NCI-H226 (cell line): ENCODE results near the gene LYG2.
"Not testable (repeated sequence)": the region's sequence is repeated elsewhere in the genome, so short reads cannot be mapped to it uniquely, and the experiment has no call there.

Experiments used
- DNase-seq: peaks from one replicate; pipeline ENCODE4 v3.0.0-alpha.2; 2015

The LYG2 gene

GRCh38 chr2:99255491-99256318, at the start of gene LYG2:
TSS of gene LYG2 (minus strand) at chr2:99255666. CDS start at chr2:99254260, 1,406 bp downstream.
- no peak for DNase-seq

GRCh38 chr2:99301097-99301496, 45.6 kb upstream of the LYG2 start, which contains the start of gene LYG1:
TSS of gene LYG1 (minus strand) at chr2:99301197. CDS start at chr2:99295670, 5,527 bp downstream.
- DNase-seq: not testable (repeated sequence)

DNA sequence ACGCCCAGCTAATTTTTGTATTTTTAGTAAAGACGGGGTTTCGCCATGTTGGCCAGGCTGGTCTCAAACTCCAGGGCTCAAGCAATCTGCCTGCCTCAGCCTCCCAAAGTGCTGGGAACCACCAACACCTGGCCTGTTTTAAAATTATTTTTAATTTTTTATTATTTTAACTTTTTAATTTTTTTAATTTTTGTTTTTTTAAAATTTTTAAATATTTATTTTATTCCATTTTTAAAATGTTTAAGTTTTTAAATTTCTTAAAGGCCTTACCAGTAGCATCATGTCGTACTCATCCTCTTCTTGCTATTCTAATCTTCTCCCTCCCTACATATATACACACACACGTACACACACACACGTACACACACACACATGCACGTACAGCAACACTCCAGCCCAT, 44.1 kb upstream of the LYG2 start:
- DNase-seq: no peak

GRCh38 chr2:99297994-99298393, 42.5 kb upstream of the LYG2 start:
- DNase-seq: no peak

DNA sequence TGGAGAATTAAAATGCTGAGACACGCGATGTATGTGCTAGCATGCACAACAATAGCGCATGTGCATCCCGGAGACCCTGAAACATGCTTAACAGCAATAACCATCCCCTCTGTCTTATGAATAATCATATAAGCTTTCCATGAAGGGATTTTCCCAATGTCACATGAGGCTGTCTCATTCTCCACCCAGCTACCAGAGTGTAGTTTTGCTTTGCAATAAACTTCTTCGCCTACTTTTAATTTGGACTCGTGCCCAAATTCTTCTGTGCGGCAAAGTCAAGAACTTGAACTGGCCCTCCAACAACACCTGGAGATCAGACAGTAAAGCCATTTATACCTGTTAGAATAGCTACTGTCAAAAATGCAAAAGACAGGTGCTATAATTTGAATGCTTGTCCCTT, 30.1 kb upstream of the LYG2 start:
- no peak for DNase-seq

DNA sequence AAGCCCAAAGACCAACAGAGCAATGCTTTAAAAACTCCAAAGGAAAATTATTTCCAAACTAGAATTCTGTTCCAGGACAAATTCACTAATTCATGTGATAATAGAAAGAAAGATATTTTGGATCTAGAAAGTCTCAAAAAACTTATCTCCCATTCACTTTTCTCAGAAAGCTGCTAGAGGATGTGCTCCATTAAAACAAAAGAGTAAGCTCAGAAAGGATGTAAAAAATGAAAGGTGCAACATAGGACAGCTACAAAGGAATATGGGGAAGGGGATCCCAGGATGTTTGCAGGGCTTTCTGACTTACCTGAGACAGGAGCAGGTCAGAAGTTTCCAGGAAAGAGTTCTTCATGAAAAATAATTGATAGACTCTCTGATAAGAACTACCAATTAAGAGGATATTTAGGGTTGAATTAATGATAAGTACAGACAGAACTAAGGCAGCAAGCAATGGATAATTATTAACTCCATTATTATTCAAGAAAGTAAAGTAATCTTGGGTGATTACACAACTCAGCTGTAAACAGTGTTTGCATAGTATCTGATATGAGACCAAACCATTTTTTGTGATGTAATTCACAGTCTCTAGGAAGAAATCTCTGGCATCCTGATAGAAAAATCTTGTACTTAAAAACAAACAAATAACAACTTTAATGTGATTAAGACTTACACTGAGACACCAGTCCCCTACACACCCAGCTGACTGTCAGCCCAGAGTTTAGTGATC, 24.7 kb upstream of the LYG2 start:
- DNase-seq: no peak

GRCh38 chr2:99278793-99279291, 23.4 kb upstream of the LYG2 start:
- peak; percentile 83 for DNase-seq

- not testable (repeated sequence) for DNase-seq
Observed at GRCh38 chr2:99278195-99278765, 22.8 kb upstream of the LYG2 start.

DNA sequence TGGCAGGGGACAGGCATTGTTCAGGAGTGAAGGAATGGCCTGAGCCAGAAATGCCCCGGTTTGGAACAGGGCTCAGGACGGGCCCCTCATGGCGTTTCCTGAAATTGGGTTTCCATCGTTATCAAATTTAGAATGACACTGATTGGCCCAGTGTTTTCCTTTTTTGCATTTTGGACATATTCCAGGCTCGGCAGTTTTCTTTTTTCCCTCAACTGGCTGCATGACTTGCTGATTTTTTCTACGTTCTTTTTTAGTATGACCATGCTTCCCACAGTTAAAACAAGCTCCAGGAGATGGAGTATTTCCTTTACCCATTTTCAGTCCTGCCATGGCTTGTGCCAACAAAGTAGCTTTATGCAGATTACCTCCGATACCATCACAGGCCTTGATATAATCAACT, 20.4 kb upstream of the LYG2 start:
- DNase-seq: no peak

GRCh38 chr2:99261242-99261641, 5.8 kb upstream of the LYG2 start:
- DNase-seq: no peak

DNA sequence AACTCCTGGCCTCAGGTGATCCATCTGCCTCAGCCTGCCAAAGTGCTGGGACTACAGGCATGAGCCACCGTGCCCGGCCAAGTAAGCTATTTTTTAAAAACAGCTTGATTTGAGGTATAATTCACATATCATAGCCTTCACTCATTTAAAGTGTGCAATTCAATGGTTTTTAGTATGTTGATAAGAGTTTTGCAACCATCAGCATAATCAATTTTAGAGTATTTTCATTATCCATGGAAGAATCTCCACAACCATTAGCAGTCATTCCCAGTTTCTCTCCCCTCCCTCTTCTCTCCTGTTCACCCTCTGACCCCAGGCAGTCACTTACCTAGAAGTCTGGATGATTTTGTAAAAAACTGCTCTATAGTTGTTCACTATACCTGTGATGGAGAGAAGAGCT, 4.7 kb upstream of the LYG2 start:
- no peak for DNase-seq

DNA sequence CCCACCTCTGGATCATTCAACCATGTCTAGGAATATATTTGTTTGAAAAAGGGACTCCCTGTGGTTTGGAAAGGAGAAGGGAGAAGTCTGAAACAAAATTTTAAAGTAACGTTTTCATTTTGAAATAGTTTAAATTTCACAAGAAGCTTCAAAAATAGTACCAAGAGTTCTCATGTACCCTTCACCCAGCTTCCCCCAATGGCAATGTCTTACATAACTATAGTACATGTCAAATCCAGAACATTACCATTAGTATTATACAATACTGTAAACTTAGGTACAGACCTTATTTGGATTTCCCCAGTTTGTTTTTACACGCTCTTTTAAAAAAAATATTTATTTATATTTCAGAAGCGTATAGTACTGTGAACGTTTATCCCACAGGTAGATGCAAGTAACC, 4.0 kb upstream of the LYG2 start:
- no peak for DNase-seq

GRCh38 chr2:99256677-99257076, 1.2 kb upstream of the LYG2 start:
- no peak for DNase-seq

DNA sequence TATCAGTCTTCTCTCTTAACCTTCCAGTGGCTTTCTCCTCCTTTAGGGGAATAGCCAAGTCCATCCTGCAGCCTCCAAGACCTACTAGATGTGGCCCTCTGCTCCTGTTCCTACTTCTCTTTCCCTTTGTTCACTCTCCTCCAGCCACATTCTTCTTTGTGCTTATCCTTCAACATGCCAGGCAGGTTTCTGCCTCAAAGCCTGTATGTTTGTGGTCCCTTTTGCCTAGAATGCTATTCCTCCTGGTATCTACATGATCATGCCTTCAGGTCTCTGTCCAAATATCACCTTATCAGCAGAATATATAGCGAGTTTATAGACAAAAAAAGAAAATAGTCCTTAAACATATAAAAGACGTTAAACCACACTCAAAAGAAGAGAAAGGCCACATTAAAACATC, 5.5 kb downstream of the LYG2 start:
- DNase-seq: no peak

DNA sequence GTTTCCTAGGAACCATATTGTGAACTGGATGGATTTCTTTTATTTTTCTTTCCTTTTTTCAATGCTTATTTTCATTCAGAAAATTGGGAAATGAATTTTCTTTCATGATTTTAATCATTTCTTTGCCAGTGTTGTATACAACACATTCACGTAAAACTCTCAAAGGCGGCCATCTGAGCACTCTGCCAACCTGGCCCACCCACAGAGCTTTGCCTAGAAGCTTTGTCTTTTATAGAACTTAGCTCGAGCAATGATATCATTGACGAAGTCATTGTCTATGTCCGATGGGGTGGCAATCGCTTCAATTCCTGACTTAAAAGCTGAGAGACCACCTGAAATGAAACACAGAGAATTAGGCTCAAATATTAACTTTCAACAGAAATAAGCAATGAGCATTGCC, 13.3 kb downstream of the LYG2 start:
- DNase-seq: no peak

DNA sequence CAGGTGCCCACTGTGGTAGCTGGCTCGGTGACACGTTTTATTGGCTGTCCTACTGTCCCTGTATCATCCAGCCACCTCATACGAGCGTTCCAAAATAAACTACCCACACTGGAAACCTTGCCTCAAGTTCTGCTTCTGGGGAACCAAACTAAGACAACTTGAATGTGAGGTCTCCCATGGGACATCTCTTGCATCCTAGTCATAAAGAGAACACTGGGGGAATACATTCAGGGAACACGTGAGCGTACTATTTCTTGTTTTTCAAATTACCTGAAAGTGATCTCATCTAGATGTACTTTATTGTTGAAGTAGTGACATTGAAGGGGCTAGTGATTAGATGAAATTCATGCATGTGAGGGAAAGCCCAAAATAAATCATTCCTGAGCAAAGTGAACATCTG, 15.0 kb downstream of the LYG2 start:
- no peak for DNase-seq

DNA sequence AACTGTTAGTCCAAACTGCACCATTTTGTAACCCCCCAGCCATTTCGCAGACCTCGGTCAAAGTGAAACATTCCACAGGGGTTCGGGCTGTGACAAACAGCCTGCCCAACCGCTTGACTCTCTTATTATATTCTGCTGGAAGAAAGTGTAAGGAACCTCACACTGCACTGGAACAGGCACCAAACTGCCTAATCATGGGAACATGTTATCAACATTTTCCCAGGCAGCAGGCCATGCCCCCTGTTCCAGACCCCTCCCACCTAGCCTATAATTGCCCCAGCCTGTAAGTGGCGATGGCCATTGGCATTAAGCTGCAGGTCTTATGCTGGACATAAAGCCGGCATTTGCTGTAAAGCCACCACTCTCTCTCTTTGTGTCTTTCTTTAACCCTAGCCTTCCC, 16.9 kb downstream of the LYG2 start:
- DNase-seq: no peak

DNA sequence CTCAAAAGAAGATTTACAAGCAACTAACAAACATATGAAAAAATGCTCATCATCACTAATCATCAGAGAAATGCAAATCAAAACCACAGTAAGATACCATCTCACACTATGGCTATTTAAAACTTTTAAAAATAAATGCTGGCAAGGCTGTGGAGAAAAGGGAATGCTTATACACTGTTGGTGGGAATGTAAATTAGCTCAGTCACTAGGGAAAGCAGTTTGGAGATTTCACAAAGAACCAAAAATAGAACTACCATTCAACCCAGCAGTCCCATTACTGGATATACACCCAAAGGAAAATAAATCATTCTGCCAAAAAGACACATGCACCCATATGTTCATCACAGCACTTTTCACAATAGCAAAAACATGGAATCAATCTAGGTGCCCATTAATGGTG, 22.3 kb downstream of the LYG2 start:
- DNase-seq: not testable (repeated sequence)

- no peak for DNase-seq
Observed at GRCh38 chr2:99217929-99218501, 37.5 kb downstream of the LYG2 start.

DNA sequence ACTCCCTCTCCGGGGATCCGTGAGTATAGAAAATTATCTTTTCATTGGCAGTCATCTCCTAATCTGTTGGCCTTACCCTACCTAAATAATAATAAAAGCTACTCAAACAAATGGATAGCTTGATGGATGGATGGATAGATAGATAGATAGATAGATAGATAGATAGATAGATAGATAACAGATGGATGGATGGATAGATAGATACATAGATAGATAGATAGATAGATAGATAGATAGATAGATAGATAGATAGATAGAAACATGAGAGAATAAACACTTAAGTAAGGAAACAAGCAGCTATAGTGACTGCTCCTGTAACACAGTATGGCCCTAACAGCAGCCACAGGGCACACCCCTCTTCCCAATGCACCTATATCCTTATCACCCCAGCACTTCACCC, 39.4 kb downstream of the LYG2 start:
- no peak for DNase-seq

GRCh38 chr2:99205491-99205890, 50.0 kb downstream of the LYG2 start:
- no peak for DNase-seq

GRCh38 chr2:99201959-99202678, 53.3 kb downstream of the LYG2 start:
- no peak for DNase-seq
